Measurements from ENCODE around the gene F5. TPM values are rescaled to one million over a fixed set of nuclear protein-coding genes. Genes with fewer than 3 reads are reported as not detected.

F5 gene
- total and polyA plus RNA-seq, 2 experiments from 2014 or later, result 0.16 TPM; not detected in 1

DNA sequence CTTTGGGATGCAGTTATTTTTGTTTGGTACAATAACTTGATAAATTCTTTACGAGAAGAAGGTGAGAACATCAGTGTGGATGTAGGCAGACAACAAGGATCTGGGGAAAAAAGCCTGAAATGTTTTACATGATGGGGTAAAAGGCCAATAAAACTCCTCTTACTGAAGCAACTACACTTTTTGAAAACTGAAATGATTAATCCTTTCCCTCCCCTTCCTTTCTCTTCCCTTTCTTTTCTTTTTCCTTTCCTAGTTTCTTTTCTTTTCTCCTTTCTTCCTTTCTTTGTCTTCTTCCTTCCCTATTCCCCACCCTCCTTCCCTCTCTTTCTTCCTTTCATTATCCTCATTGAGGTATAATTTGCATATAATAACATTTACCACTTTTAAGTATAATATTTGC, 24.6 kb downstream of the F5 start:
- H3K27ac Mint-ChIP-seq, result no peak overlapping the region
- Histone ChIP-seq H3F3A (replicated peaks; ENCODE audit: low read depth) (no peaks in the 10 kb centered on the region), H2AFZ (no peak overlapping the region), H3K27ac (ENCODE audit: low read depth) (no peak overlapping the region), H4K20me1 (replicated peaks; ENCODE audit: insufficient read depth) (no peaks in the 10 kb centered on the region), H3K27me3 (ENCODE audit: insufficient read depth) (no peaks in the 10 kb centered on the region), H3K4me1 (ENCODE audit: insufficient read depth) (no peaks in the 10 kb centered on the region), H3K79me2 (replicated peaks; ENCODE audit: insufficient read depth) (no peaks in the 10 kb centered on the region), H3K9me2 (ENCODE audit: insufficient read depth) (0 out of 2 replicates have a peak, but pooled peaks cover 5% of the 10 kb centered on the region), H3K4me3 (no peak overlapping the region), H3K4me2 (no peak overlapping the region), H3K36me3 (ENCODE audit: insufficient read depth) (no peaks in the 10 kb centered on the region)
- H3K9me3 Mint-ChIP-seq, result peaks cover 6% of the 10 kb centered on the region; the same call in 1 of the 3 replicates
- H3K36me3 Mint-ChIP-seq (ENCODE audit: low read depth), result no peaks in the 10 kb centered on the region
- no peak for ATAC-seq
- TF ChIP-seq ZNF114 (CRISPR knock-in tag; IDR thresholded peaks at IDR 0.05), result no peak
- TF ChIP-seq CREB1 (CRISPR knock-in tag; IDR thresholded peaks at IDR 0.05; ENCODE audit: low read depth), result no peak
- TF ChIP-seq, protein P1, sequence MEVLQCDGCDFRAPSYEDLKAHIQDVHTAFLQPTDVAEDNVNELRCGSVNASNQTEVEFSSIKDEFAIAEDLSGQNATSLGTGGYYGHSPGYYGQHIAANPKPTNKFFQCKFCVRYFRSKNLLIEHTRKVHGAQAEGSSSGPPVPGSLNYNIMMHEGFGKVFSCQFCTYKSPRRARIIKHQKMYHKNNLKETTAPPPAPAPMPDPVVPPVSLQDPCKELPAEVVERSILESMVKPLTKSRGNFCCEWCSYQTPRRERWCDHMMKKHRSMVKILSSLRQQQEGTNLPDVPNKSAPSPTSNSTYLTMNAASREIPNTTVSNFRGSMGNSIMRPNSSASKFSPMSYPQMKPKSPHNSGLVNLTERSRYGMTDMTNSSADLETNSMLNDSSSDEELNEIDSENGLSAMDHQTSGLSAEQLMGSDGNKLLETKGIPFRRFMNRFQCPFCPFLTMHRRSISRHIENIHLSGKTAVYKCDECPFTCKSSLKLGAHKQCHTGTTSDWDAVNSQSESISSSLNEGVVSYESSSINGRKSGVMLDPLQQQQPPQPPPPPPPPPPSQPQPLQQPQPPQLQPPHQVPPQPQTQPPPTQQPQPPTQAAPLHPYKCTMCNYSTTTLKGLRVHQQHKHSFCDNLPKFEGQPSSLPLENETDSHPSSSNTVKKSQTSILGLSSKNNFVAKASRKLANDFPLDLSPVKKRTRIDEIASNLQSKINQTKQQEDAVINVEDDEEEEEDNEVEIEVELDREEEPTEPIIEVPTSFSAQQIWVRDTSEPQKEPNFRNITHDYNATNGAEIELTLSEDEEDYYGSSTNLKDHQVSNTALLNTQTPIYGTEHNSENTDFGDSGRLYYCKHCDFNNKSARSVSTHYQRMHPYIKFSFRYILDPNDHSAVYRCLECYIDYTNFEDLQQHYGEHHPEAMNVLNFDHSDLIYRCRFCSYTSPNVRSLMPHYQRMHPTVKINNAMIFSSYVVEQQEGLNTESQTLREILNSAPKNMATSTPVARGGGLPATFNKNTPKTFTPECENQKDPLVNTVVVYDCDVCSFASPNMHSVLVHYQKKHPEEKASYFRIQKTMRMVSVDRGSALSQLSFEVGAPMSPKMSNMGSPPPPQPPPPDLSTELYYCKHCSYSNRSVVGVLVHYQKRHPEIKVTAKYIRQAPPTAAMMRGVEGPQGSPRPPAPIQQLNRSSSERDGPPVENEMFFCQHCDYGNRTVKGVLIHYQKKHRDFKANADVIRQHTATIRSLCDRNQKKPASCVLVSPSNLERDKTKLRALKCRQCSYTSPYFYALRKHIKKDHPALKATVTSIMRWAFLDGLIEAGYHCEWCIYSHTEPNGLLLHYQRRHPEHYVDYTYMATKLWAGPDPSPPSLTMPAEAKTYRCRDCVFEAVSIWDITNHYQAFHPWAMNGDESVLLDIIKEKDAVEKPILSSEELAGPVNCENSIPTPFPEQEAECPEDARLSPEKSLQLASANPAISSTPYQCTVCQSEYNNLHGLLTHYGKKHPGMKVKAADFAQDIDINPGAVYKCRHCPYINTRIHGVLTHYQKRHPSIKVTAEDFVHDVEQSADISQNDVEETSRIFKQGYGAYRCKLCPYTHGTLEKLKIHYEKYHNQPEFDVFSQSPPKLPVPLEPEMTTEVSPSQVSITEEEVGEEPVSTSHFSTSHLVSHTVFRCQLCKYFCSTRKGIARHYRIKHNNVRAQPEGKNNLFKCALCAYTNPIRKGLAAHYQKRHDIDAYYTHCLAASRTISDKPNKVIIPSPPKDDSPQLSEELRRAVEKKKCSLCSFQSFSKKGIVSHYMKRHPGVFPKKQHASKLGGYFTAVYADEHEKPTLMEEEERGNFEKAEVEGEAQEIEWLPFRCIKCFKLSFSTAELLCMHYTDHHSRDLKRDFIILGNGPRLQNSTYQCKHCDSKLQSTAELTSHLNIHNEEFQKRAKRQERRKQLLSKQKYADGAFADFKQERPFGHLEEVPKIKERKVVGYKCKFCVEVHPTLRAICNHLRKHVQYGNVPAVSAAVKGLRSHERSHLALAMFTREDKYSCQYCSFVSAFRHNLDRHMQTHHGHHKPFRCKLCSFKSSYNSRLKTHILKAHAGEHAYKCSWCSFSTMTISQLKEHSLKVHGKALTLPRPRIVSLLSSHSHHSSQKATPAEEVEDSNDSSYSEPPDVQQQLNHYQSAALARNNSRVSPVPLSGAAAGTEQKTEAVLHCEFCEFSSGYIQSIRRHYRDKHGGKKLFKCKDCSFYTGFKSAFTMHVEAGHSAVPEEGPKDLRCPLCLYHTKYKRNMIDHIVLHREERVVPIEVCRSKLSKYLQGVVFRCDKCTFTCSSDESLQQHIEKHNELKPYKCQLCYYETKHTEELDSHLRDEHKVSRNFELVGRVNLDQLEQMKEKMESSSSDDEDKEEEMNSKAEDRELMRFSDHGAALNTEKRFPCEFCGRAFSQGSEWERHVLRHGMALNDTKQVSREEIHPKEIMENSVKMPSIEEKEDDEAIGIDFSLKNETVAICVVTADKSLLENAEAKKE (CRISPR knock-in tag; IDR thresholded peaks at IDR 0.05), result no peak
- TF ChIP-seq, protein P2, sequence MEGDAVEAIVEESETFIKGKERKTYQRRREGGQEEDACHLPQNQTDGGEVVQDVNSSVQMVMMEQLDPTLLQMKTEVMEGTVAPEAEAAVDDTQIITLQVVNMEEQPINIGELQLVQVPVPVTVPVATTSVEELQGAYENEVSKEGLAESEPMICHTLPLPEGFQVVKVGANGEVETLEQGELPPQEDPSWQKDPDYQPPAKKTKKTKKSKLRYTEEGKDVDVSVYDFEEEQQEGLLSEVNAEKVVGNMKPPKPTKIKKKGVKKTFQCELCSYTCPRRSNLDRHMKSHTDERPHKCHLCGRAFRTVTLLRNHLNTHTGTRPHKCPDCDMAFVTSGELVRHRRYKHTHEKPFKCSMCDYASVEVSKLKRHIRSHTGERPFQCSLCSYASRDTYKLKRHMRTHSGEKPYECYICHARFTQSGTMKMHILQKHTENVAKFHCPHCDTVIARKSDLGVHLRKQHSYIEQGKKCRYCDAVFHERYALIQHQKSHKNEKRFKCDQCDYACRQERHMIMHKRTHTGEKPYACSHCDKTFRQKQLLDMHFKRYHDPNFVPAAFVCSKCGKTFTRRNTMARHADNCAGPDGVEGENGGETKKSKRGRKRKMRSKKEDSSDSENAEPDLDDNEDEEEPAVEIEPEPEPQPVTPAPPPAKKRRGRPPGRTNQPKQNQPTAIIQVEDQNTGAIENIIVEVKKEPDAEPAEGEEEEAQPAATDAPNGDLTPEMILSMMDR (conservative IDR thresholded peaks at IDR 0.05; ENCODE audit: low read depth in 2 of 2), result no peak
- TF ChIP-seq EZH2phosphoT487 (IDR thresholded peaks at IDR 0.05; ENCODE audit: unreplicated experiment), result no peak
- TF ChIP-seq, protein P3, sequence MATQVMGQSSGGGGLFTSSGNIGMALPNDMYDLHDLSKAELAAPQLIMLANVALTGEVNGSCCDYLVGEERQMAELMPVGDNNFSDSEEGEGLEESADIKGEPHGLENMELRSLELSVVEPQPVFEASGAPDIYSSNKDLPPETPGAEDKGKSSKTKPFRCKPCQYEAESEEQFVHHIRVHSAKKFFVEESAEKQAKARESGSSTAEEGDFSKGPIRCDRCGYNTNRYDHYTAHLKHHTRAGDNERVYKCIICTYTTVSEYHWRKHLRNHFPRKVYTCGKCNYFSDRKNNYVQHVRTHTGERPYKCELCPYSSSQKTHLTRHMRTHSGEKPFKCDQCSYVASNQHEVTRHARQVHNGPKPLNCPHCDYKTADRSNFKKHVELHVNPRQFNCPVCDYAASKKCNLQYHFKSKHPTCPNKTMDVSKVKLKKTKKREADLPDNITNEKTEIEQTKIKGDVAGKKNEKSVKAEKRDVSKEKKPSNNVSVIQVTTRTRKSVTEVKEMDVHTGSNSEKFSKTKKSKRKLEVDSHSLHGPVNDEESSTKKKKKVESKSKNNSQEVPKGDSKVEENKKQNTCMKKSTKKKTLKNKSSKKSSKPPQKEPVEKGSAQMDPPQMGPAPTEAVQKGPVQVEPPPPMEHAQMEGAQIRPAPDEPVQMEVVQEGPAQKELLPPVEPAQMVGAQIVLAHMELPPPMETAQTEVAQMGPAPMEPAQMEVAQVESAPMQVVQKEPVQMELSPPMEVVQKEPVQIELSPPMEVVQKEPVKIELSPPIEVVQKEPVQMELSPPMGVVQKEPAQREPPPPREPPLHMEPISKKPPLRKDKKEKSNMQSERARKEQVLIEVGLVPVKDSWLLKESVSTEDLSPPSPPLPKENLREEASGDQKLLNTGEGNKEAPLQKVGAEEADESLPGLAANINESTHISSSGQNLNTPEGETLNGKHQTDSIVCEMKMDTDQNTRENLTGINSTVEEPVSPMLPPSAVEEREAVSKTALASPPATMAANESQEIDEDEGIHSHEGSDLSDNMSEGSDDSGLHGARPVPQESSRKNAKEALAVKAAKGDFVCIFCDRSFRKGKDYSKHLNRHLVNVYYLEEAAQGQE (IDR thresholded peaks at IDR 0.05; ENCODE audit: unreplicated experiment), result no peak
- TF ChIP-seq STAT1 (IDR thresholded peaks at IDR 0.05; ENCODE audit: unreplicated experiment), result no peak
- H3K4me1 Mint-ChIP-seq, result peaks cover 14% of the 10 kb centered on the region
- H3K4me3 Mint-ChIP-seq, result no peak overlapping the region
- DNase-seq (ENCODE audit: low spot score), result no peak
- no peaks in the 10 kb centered on the region for H3K27me3 Mint-ChIP-seq (ENCODE audit: insufficient read depth, low read depth, poor library complexity)
